Tibial artery (tissue), 4 donors: ENCODE results near the gene LGR5.

Experiments used
- DNase-seq, 2 donors: peaks; one replicate each; pipeline ENCODE4 v3.0.0-alpha.2; 2019
- H3K27ac ChIP-seq, 2 donors: fragments of 200-600 bp; sonication (generic) in 1 of 2; 1 replicate in 1 of 2; 2 replicates in 1 of 2; pipeline ENCODE4 v1.5.1; 2018 to 2019; ENCODE audit warnings: mild to moderate bottlenecking in 1 of 2
- H3K27me3 ChIP-seq, 2 donors: fragments of 200-600 bp; sonication (generic) in 1 of 2; one replicate each; pipeline versions ENCODE4 v1.5.1 to v1.6.0; 2016 to 2019
- H3K36me3 ChIP-seq, 3 donors: fragments of 200-600 bp; sonication (generic) in 2 of 3; one replicate each; pipeline ENCODE4 v1.5.1; 2016 to 2019; ENCODE audit warnings: mild to moderate bottlenecking in 2 of 3
- H3K4me1 ChIP-seq, 4 donors: fragments of 200-600 bp; sonication (generic) in 2 of 4; 1 replicate in 3 of 4; 2 replicates in 1 of 4; pipeline ENCODE4 v1.5.1; 2016 to 2019
- H3K4me3 ChIP-seq, 2 donors: fragments of 200-600 bp; sonication (generic) in 1 of 2; 1 replicate in 1 of 2; 2 replicates in 1 of 2; pipeline ENCODE4 v1.5.1; 2018 to 2019; ENCODE audit warnings: mild to moderate bottlenecking in 2 of 2
- H3K9me3 ChIP-seq, 3 donors: fragments of 200-600 bp; sonication (generic) in 1 of 3; one replicate each; pipeline ENCODE4 v1.5.1; 2016 to 2019
- CTCF ChIP-seq, 2 experiments: fragments of 200-600 bp in 1 of 2; fragments of 450-650 bp in 1 of 2; IDR thresholded peaks; one replicate each; pipeline ENCODE4 v1.5.1; 2017 to 2019; ENCODE audit warnings: antibody characterized with exemption in 2 of 2, mild to moderate bottlenecking in 1 of 2, moderate library complexity in 1 of 2
- intact Hi-C: fragments of 100-400 bp; cut with DNase I; formaldehyde crosslinking; loops from one replicate; pipeline ENCODE4 v1.15.0; 2023; ENCODE audit warnings: low total_unique reads

The LGR5 gene

GRCh38 chr12:71541583-71541982 lies 102.0 kb downstream of the LGR5 start:
- intact Hi-C loops: no loop called here
- DNase-seq: no peak
- no peaks in the 10 kb centered on the region for H3K36me3 ChIP-seq
- no peaks in the 10 kb centered on the region for H3K27me3 ChIP-seq
- no peak overlapping the region for H3K4me3 ChIP-seq
- no peak overlapping the region for H3K27ac ChIP-seq
- H3K9me3 ChIP-seq: no peaks in the 10 kb centered on the region
- no peak for TF ChIP-seq CTCF (IDR thresholded peaks at IDR 0.05)
- no peaks in the 10 kb centered on the region for H3K4me1 ChIP-seq

- Histone ChIP-seq H3K27ac (no peak overlapping the region), H3K27me3 (no peaks in the 10 kb centered on the region), H3K36me3 (no peaks in the 10 kb centered on the region), H3K9me3 (no peaks in the 10 kb centered on the region), H3K4me1 (no peaks in the 10 kb centered on the region), H3K4me3 (no peak overlapping the region)
- DNase-seq: no peak
- no peak for TF ChIP-seq CTCF (IDR thresholded peaks at IDR 0.05)
- intact Hi-C loops: no loop called here
Observed at GRCh38 chr12:71546322-71546861, 106.8 kb downstream of the LGR5 start.

- Histone ChIP-seq H3K27ac (no peak overlapping the region), H3K27me3 (no peaks in the 10 kb centered on the region), H3K9me3 (no peaks in the 10 kb centered on the region), H3K4me1 (no peaks in the 10 kb centered on the region), H3K36me3 (no peaks in the 10 kb centered on the region), H3K4me3 (no peak overlapping the region)
- TF ChIP-seq CTCF (IDR thresholded peaks at IDR 0.05): no peak
- no peak for DNase-seq
- intact Hi-C loops: no loop called here
Observed at GRCh38 chr12:71548893-71549292, 109.3 kb downstream of the LGR5 start.

GRCh38 chr12:71551529-71551928 lies 111.9 kb downstream of the LGR5 start:
- H3K27me3 ChIP-seq: no peaks in the 10 kb centered on the region
- H3K36me3 ChIP-seq: no peaks in the 10 kb centered on the region
- peak in 1 of 2 experiments; percentile 26 for TF ChIP-seq CTCF (IDR thresholded peaks at IDR 0.05)
- no peak for DNase-seq
- no peaks in the 10 kb centered on the region for H3K4me1 ChIP-seq
- intact Hi-C loops: loop anchor here (5.0 kb wide), 1 partner anchor 134 kb away; no protein-coding TSS in a partner anchor
- H3K27ac ChIP-seq: no peak overlapping the region
- H3K4me3 ChIP-seq: no peak overlapping the region
- no peaks in the 10 kb centered on the region for H3K9me3 ChIP-seq

- intact Hi-C loops: loop anchor here (5.0 kb wide), 1 partner anchor 136 kb away; no protein-coding TSS in a partner anchor
- Histone ChIP-seq H3K9me3 (no peaks in the 10 kb centered on the region), H3K4me3 (no peak overlapping the region), H3K27ac (no peak overlapping the region), H3K4me1 (no peaks in the 10 kb centered on the region), H3K36me3 (no peaks in the 10 kb centered on the region), H3K27me3 (no peaks in the 10 kb centered on the region)
- no peak for DNase-seq
- no peak for TF ChIP-seq CTCF (IDR thresholded peaks at IDR 0.05)
Observed at GRCh38 chr12:71552728-71553501, 113.3 kb downstream of the LGR5 start.
